HG02610 (cell line): ENCODE measurements around the gene TBX10.
"Not testable (repeated sequence)": the region's sequence is repeated elsewhere in the genome, so short reads cannot be mapped to it uniquely, and the experiment has no call there.

ENCODE experiments used
- ATAC-seq: cut with Tn5 transposase; IDR thresholded peaks from one replicate; pipeline ENCODE4 v1.9.1; 2021; ENCODE audit warnings: mild to moderate bottlenecking, moderate library complexity; ENCODE audit not compliant: unreplicated experiment

TBX10 gene

DNA sequence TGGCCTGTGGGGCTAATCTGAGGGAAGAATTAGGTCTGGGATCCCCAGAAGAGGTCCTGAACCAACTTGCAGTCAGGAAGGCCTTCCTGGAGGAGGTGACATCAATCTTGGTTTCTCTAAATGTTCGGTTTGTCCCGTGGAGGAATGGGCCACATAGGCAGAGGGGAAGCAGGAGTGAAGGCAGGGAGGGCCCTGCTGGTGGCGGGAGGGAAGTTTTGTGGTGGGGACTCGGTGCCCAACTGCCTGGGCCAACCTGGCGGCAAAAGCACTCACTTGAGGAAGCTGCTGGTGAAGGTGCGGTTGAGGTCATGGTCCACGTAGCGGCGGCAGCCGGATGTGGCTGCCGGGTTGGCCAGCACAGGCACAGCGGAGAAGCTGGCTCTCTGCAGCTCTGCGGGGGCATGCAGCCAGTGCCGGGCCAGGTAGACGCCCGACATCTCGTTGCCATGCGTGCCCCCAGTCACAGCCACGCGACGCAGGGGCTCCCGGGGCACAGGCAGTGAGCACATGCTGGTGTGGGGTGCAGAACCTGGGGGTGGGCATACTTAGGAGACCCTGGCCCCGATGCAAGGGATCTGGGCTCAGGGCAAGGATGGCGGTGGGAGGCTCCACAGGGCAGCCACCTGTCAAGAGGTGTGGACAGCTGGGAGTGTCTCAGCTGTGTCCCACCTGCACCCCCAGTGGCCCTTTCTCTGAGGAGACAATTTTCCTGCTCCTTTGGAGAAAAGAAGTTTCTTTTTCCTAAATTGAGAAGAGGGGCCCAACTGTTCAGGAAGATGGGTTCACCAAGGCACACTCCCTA, 7.2 kb upstream of the TBX10 start:
- no peak for ATAC-seq

DNA sequence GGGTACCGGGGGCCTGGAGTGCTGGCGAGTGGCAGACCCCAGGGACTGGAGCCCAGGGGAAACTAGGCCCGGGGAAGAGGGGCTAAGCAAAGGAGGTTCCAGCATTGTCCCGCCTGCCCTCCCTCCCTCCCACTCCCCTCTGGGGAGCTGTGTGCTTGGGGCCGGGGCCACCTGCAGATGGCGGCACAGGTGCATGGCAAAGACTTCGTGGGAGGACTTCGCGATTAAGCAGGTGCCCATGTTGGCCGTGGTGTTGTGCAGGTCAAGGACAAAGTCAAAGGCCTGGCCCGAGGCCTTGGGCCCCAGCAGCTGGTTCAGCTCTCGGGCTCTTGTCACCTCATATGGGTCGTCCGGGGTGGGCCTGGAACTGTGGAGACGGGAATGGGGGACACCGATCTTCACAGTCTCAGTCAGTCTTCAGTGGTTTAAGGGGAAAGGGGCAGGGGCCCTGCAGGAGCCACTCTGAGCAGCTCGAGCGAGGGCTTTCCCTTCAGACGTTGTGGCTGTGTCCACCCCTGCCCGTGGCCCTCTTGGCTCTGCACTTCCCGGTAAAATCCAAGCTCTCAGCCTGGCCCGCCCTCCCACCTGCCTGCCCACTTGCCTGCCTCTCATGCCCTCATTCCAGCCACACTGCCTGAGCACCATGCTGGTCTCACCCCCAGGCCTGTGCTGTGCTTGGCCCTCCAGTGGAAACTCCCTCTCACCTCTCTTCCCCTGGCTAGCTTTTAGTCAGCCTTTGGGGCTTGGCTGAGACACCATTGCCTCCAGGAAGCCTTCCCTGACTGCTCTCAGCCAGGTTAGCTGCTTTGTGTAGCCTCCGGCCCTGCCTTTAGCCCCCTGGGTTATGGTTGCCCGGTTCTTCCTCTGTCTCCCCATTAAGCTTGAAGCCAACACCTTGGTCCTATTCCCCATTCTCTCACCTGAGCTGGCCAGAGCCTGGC, 6.2 kb upstream of the TBX10 start:
- no peak for ATAC-seq

DNA sequence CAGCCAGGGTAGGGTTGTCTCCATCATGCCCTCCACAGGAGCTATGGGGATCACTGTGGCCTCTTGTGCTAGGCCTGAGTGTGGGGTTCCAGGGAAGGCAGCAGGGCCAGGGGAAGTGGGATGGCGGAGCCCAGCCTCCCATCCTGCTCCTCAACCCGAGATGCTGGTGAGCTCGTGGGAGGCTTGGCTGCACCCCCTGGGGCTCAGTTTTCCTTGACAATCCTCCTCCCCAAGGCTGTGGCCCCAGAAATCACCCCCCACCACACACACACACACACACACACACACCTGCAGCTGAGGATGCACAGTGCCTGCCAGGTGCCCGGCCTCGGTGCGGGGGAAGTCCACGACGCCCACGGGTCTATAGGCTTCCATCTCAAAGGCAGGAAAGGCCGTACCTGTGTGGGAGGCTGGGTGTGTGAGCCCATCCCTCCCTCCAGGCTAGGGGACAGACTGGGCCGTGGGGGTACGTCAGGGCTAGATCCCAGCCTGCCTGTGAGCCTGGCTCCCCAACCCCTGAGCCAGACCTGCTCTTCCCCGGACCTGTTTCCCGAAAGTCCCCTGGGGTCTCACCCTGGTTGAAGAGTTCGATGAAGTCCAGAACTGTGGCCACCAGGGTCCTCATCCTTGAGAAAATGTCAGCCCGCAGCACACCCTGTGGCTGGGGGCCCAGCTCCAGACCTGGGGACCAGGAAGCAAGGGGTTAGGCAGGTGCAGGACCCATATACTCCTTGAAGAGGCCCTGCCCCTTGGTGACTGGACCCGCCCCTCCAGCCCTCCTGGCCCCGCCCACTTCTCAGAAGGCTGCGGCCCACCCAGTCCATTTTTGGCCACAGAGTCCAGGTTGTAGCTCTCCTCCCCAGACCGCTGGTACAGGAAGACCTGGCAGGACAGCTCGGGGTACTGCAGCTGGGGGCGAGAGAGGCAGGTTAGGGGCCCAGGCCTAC, 5.2 kb upstream of the TBX10 start:
- ATAC-seq, result no peak

DNA sequence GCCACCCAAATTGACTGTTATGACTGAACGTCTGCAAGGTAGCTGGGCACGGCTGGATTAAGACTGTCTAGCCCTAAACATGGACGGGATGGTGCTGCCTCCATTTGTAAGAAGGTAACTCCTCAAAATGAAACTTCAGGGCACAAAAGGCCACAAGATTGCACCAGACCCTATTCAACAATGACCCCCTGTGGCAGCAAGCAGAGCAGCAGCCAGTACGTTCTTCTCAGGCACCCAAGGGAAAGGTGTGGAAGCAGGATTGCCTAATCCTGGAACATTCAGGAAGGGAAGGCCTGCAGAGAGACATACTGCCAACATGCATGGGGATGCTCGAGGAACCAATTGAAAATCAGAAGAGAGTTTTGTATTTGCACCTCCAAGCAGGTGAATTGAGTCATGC, 4.5 kb upstream of the TBX10 start:
- no peak for ATAC-seq

DNA sequence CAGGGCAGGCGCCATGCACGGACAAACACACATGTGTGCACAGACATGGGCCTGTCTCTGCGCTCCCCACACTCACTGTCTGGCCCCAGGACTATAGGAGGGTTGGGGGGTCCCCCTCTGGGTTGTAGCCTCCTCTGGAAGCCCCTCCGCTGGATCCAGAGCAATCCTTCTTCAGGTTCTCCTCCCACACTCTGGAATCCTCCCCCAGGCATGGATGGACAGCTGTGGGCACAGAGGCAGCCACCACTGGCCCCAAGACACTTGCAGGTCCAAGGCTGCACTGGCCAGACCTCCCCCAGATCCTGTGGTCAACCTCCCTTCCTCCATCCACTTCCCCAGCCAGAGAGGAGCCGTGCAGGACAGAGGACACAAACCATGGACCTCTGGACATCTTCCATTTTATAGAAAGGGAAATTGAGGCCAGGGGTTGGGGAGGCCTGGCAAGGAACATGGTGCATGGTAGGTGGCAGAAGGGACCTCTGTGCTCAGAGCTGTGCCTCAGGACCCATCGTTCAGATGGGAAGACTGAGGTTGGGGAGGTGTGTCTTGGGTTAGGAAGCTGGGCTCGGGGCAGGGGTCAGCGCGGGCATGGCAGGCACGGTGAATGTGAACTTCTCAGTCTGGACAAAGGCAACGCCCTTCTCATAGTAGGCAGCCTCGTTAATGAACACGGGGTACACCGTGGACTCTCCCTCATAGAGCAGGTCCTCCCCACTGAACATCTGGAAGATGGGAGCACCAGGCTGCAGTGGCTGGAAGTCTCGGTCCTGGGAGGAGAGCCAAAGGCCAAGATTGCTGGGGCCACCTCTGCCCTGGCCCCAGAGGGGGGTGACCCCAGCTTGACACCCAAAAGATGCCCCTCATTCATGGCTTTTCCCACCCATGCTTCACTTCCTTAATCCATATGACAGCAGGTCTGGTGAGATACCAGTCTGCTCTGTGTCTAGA, 2.9 kb upstream of the TBX10 start:
- ATAC-seq, result no peak

DNA sequence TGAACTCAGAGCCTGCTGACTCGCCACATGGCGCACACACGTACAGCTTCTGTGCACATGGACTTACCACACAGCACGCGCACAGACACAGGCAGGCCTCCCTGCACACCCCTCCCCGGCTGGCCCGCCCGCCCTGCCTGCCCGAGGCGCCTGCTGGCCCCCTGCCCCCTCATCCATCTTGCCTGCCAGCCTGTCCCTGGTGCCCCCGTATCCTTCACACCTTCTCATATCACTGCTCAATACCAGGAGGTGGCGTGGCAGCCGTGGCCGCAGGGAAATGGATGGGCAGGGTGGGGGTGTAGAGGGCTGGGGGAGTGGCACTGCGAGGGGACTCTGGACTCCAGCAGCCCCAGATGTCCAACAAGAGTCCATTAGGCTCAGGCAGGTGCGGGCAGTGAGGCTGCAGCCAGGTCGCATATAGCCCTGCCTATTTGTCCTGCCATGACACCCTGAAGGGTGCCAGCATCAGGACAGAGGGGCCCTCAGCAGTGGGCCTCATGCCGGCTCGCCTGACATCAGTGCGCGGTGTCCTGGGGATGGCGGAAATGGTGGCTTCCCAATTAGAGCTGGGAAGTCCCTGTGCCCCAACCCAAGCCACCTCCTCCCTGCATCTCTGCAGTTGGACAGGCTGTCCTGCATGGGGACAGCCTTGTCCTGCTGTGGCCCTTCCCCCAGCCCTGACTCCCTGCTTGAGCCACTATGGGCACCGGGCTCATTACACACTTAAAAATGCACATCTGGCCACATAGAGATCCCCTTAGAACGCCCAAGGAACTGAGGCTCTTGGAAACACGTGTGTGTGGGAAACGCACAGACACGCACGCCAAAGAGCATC, 2.0 kb upstream of the TBX10 start:
- ATAC-seq, result no peak

DNA sequence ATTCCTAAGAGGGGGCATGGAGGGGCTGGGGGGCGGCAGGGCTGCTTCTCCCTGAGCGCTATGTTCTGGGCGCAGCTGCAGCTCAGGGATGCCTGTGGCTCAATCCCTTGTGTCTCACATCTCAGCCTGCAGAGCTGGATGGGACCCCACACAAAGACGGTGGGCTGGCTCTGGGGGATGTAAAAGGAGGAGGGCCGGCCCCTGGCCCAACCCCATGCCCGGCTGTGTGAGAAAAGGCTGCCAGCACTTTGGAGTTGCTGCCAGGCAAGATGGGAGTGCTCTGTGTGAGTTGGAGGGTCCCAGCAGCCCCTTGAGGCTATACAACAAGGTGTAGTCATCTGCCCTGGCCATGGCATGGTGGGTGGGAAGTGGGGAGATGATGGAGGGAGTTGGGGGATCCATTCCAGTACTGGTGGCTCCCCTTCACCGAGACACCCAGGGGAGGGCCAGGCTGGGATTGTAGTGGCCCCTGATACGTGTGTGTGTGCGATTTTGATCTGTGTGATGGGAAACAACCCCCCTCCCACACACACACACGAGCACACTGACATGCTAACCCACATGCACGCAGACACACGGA, 1.3 kb upstream of the TBX10 start:
- no peak for ATAC-seq

DNA sequence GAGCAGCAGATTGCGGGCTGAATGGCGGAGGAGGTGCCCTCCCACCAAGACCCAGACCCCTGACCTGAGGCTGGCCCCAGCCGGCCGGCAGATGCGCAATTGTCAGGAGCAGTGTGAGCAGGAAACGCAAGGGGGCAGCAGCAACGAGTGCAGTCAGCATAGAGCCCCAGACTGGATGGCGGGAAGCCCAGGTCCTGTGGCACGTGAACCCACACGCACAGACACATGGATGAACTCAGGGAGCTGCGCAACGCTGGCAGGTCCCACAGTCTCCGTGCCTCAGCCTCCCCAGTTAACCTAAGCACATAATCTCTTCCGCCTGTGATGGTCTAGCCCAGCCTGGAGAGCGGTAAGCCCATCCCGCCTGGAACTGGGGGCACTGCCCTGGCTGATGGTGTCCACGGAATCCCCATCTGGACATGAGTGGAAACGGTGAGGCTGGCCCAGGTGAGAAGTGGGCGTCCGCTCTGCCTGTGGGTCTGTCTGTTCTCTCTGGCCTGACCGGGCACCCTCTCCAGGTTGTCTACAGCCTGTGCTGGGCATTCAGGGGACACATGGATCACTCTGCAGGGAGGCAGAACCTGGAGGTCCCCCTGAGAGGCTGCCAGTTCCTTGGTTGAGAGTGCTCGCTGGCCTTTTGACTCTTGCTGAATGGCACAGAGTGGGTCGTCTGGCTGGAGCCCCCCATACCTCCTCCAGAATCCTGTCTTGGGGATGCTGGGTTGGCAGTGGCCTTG, 626 bp upstream of the TBX10 start:
- ATAC-seq, result no peak

DNA sequence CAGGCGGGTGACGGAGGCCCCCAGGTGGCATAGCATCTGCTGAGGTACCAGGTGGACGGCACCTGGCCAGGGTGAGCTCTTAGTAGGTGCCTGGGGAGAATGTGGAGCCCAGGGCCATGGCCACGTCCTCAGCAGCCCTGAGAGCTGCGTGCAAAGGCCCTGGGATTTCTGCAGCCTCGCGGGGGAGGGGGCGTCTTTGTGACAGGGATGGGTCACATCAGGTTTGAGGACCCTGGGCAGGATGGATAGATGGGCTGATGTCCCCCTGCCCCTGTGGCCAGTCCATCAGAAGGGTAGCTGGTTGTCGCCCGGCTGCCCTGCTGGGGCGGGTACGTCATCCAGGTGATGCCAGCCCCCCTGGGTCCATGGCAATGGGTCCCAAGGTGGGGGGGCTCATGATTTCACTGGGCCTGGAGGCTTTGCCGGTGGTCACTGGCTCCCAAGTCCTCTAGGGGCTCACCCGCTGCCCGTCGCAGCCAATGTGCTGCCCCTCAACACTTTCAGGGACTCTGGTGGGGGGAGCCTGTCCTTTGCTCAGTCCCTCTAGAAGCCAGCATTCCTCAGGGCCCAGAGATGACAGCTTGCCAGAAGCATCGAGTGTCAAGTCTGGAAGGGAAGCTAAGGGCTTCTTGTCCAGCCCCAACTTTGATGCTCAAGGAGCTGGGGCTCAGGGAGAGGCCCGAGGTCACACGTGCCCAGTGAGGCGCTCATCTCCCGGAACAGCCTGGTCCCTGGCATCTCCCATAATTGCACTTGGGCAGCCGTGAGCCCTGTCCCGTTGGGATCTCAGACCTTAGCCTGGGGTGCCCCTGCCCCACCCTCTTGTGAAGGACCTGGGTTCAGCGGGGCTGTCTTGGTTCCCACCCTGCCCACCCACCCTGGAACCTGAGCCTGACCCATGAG, 777 bp downstream of the TBX10 start:
- no peak for ATAC-seq

DNA sequence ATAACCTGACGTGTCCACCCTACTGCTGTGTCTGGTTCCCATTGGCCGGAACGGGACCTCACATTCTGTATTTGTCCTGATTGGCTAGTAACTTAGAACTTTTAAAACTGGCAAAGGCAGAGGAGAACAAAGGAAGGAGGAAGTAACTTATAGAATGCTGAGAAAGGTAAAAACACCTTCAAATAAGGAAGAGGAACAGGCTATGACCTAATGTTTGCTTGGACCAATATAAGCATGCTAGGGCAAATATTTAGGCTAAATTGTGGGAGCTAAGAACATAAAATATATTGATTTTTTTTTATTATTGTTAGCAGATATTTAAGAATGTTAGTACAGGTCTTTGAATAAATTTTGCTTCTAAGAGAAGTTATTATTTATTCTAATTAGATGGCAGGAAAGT, 2.1 kb downstream of the TBX10 start:
- ATAC-seq, result not testable (repeated sequence)

DNA sequence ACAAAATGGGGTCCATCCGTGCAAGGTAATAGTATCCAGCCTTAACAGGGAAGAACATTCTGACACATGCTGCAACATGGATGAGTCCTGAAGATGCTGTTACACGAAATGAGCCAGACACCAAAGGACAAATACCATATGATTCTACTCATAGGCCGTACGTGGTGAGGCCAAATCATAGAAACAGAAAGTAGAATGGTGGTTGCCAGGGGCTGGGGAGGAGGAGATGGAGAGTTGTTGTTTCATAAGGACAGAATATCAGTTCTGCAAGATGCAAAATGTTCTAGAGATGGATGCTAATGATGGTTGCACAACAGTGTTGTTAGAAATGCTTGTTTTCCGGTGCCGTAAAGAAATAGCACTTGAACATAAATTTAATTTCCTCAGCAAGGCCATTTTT, 2.6 kb downstream of the TBX10 start:
- ATAC-seq, result no peak

DNA sequence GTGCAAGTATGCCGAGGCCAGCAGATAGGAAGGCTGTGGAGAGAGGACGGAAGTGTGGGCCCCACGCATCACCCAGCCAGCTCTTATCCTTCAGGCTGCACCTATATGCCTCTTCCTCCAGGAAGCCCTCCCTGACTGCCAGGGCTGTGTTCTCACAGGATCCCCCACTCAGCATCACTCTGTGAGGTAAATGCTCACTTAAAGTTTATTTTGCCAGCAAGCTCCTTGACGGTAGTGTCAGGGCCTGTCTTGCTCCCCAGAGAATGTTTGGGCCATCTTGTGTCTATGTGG, 4.4 kb downstream of the TBX10 start:
- no peak for ATAC-seq

DNA sequence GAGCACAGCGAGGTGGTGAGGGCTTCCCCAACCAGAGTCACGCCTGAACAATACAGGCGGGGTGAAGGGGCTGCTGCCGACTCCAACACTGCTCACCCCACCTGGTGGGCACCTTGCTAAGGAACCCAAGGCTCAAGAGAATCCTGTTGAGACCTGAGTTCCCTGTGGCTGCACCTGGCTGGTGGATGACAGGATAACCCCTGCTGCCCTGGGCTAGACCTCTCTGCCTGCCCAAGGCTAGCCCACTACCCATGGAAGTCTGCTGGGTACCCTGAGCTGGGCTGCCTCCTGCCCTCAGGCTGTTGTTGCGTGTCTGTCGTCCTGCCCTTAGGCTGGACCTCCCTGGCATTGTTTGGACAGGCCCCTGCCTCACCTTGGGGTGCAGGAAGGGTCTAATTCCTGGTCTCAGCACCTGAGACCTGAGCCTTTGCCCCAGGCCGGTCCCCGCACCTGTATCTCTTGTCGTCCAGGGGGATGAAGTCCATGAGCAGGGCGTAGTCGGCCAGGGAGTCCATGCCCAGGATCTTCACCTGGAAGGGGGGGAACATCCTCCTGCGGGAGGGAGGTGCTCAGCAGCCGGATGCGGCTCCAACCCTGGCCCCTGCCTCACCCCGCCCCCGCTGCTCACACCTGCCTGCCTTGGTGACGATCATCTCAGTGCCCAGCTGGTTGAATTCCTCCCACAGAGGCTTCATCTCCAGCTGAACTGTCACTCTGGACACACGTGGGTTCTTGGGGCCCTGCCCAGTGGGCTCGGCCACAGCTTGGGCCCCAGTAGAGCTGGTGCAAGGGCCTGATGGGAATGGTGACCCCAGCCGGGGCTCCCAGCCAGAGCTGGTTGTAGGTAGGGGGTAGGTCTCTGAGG, 5.0 kb downstream of the TBX10 start:
- ATAC-seq, result no peak

DNA sequence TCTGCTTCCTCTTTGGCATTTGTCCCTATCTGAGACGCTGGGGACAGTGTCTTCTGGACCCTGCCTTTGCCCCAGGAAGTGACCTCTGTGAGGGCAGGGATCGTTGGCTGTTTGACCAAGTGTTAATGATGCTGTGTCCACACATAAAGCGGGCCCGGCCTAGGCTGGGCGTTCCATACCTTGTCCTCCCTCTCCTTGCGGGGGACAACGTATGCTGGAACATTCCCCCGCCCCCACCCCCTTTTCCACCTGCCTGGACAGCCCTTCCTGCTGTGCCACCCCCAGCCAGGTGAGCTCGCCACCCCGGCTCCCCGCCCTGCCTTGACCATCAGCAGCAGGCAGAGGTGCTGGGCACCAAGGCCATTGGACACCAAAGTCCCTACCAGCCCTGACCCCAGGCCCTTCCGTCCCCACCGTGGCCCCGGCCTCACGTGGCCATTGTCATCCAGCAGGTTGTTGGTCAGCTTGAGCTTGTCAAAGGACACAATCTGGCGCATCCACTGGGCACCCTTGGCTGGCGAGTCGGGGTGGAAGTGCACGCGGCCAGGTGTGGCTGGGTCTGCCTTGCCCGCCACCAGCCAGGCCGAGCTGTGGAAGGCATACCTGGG, 5.7 kb downstream of the TBX10 start:
- no peak for ATAC-seq

DNA sequence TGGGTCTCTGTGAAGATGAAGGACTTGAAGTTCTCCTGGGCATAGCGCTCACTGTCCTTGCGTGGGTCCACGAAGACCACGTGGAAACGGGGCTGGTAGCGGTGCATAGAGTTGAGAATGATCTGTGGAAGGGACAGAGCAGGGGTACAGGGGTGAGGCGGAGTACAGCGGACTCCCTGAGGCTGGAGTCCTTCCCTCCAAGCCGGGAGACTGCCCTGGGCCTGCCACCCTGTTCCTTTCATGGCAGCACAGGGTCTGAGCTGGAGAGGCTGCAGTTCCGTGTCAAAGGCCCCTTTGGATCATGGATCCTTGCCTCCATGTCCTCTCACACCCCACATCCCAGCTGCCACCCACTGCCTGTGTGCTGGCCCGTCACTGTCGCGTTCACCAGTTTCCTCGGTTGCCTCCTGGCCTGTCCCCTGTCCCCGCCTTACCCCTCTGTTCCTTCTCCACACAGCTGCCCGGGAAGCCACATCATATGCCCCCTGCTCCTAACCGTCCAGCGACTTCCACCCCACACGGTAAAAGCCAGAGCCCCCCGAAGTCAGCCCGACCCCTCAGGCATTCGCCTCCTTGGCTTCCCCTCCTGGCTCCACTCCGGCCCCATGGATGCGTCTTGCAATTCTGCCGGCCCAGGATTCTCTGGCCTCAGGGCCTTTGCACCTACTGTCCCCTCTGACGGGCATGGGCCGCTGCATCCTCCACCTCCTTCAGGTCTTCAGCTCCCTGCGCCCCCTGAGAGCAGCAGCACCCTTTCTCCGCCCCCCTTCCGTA, 6.4 kb downstream of the TBX10 start:
- no peak for ATAC-seq
